CD14-positive monocyte (primary cell): ENCODE results near the gene SCAP. TPM values are rescaled to one million over a fixed set of nuclear protein-coding genes. Genes with fewer than 3 reads are reported as not detected.

Experiments
- DNase-seq, 3 donors: peaks; one replicate each; pipeline ENCODE4 v3.0.0-alpha.2; 2011 to 2022
- H2AFZ ChIP-seq: 2 replicates; pipeline ENCODE4 v1.6.0; 2012; ENCODE audit warnings: mild to moderate bottlenecking, low read depth, low read length, inconsistent platforms; ENCODE audit not compliant: insufficient read depth, poor library complexity, severe bottlenecking
- H3K27ac ChIP-seq, 2 donors: 1 replicate in 1 of 2; 2 replicates in 1 of 2; pipeline ENCODE4 v1.5.1; 2012 to 2013; ENCODE audit warnings: low read length in 2 of 2, control low read depth in 1 of 2, inconsistent platforms in 1 of 2, low read depth in 1 of 2, mild to moderate bottlenecking in 1 of 2
- H3K27me3 ChIP-seq, 2 donors: one replicate each; pipeline versions ENCODE4 v1.6.0 to v1.6.1; 2011 to 2013; ENCODE audit warnings: low read length in 2 of 2; ENCODE audit not compliant: control insufficient read depth in 2 of 2, insufficient read depth in 2 of 2
- H3K36me3 ChIP-seq, 2 donors: replicated peaks in 1 of 2; 1 replicate in 1 of 2; 2 replicates in 1 of 2; pipeline versions ENCODE4 v1.5.1 to v1.6.1; 2012 to 2013; ENCODE audit warnings: low read length in 2 of 2, control low read depth in 1 of 2, inconsistent platforms in 1 of 2, mild to moderate bottlenecking in 1 of 2; ENCODE audit not compliant: insufficient read depth in 2 of 2, control insufficient read depth in 1 of 2
- H3K4me1 ChIP-seq, 2 donors: 1 replicate in 1 of 2; 2 replicates in 1 of 2; pipeline versions ENCODE4 v1.5.1 to v1.6.1; 2012 to 2013; ENCODE audit warnings: low read length in 2 of 2, control low read depth in 1 of 2, inconsistent platforms in 1 of 2, mild to moderate bottlenecking in 1 of 2, moderate library complexity in 1 of 2; ENCODE audit not compliant: insufficient read depth in 2 of 2, control insufficient read depth in 1 of 2
- H3K4me2 ChIP-seq: replicated peaks from 2 replicates; pipeline ENCODE3; 2012; ENCODE audit warnings: low read length, moderate library complexity, mild to moderate bottlenecking; ENCODE audit not compliant: poor library complexity, severe bottlenecking; ENCODE audit errors: extremely low read depth
- H3K4me3 ChIP-seq, 3 experiments: fragments of 200-600 bp in 1 of 3; sonication (generic) in 1 of 3; replicated peaks in 1 of 3; 1 replicate in 2 of 3; 2 replicates in 1 of 3; pipeline ENCODE4 v1.5.1; 2011 to 2013; ENCODE audit warnings: low read length in 3 of 3, mild to moderate bottlenecking in 3 of 3, control low read depth in 2 of 3, low read depth in 2 of 3, inconsistent platforms in 1 of 3, moderate library complexity in 1 of 3
- H3K79me2 ChIP-seq: 2 replicates; pipeline ENCODE4 v1.6.0; 2012; ENCODE audit warnings: mild to moderate bottlenecking, control low read depth, inconsistent platforms, low read length, moderate library complexity; ENCODE audit not compliant: insufficient read depth
- H3K9ac ChIP-seq: 2 replicates; pipeline ENCODE4 v1.6.0; 2017; ENCODE audit warnings: low read length, mild to moderate bottlenecking; ENCODE audit not compliant: insufficient read depth, poor library complexity, severe bottlenecking
- H3K9me3 ChIP-seq, 2 donors: replicated peaks in 1 of 2; 1 replicate in 1 of 2; 2 replicates in 1 of 2; pipeline versions ENCODE4 v1.5.1 to v1.6.1; 2012 to 2013; ENCODE audit warnings: low read length in 2 of 2, control low read depth in 1 of 2; ENCODE audit not compliant: control insufficient read depth in 1 of 2, insufficient read depth in 1 of 2
- H4K20me1 ChIP-seq: 2 replicates; pipeline ENCODE4 v1.6.0; 2012; ENCODE audit warnings: mild to moderate bottlenecking, low read length, control low read depth, moderate library complexity; ENCODE audit not compliant: insufficient read depth
- H3K27ac Mint-ChIP-seq, 7 donors: one replicate each; pipeline ENCODE4 v1.8.0; 2020; ENCODE audit warnings: mild to moderate bottlenecking in 7 of 7, mixed read lengths in 7 of 7, moderate library complexity in 6 of 7, inconsistent platforms in 2 of 7
- H3K27me3 Mint-ChIP-seq, 3 donors: one replicate each; pipeline ENCODE4 v1.8.0; 2021 to 2022; ENCODE audit warnings: low read depth in 3 of 3, mild to moderate bottlenecking in 3 of 3, mixed read lengths in 3 of 3, moderate library complexity in 3 of 3, inconsistent platforms in 1 of 3
- H3K36me3 Mint-ChIP-seq, 2 donors: one replicate each; pipeline ENCODE4 v1.8.0; 2020; ENCODE audit warnings: mixed read lengths in 2 of 2, inconsistent platforms in 1 of 2, mild to moderate bottlenecking in 1 of 2
- H3K4me1 Mint-ChIP-seq: one replicate; pipeline ENCODE4 v1.8.0; 2020; ENCODE audit warnings: mild to moderate bottlenecking, mixed read lengths
- H3K4me3 Mint-ChIP-seq, 2 donors: one replicate each; pipeline ENCODE4 v1.8.0; 2020; ENCODE audit warnings: mild to moderate bottlenecking in 2 of 2, mixed read lengths in 2 of 2, moderate library complexity in 1 of 2
- H3K9me3 Mint-ChIP-seq, 7 donors: one replicate each; pipeline ENCODE4 v1.8.0; 2020 to 2022; ENCODE audit warnings: mixed read lengths in 7 of 7, mild to moderate bottlenecking in 6 of 7, moderate library complexity in 6 of 7, inconsistent platforms in 2 of 7
- WGBS: methylation state at CpG from one replicate; pipeline ENCODE4 v1.1.5; 2013; ENCODE audit warnings: missing lambda C conversion rate; ENCODE audit not compliant: insufficient coverage; 5-methylcytosine and 5-hydroxymethylcytosine counted together
- intact Hi-C, 2 donors: fragments of 100-400 bp; cut with micrococcal nuclease; formaldehyde crosslinking; loops; one replicate each; pipeline versions ENCODE4 v1.15.0 to v1.15.1; 2023
- polyA plus RNA-seq, 3 donors: library from polyadenylated mRNA; depleted of rRNA in 1 of 3; unstranded in 2 of 3; stranded (reverse) in 1 of 3; fragments of 300-500 nt in 2 of 3; fragments of >200 nt in 1 of 3; fragmentation: Illumina TruSeq in 2 of 3; gene quantifications; 1 replicate in 2 of 3; 2 replicates in 1 of 3; pipeline ENCODE4 v1.2.3, GENCODE V29; 2012 to 2021
- TF ChIP-seq, protein P1 (sequence below): fragments of 200-600 bp; IDR thresholded peaks from one replicate; pipeline ENCODE4 v1.8.0; 2022; ENCODE audit warnings: antibody characterized with exemption, mild to moderate bottlenecking

SCAP gene
- polyA plus RNA-seq, 3 donors: 26.3 to 27.8 (median 27.7) TPM

DNA sequence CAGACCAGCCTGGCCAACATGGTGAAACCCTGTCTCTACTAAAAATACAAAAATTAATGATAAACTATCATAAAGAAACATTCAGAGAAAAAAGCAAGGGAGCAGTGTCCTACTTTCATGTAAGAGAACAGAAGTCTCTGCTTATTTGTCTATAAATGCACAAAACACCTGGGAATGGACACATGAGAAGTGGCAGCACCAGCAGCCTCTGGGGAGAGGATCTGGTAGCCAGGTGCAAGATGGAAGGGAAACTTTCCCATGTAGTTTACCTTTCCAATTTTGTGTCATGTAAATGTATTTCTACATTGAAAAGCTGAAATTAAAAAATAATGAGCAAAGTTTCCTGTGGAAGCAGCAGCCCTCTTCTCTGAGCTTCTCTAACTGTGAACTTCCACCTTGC is 18.8 kb downstream of the SCAP start:
- H3K79me2 ChIP-seq: peaks cover 89% of the 10 kb centered on the region
- H3K27ac ChIP-seq: no peak overlapping the region
- H3K4me1 ChIP-seq: peaks cover 5 to 11% of the 10 kb centered on the region in 2 donors
- intact Hi-C loops: no loop called here
- H3K9me3 ChIP-seq: peaks cover 6 to 14% of the 10 kb centered on the region in 2 donors
- H3K9ac ChIP-seq: no peak overlapping the region
- Mint-ChIP-seq H3K27ac (peak overlapping the region in 1 of 7 donors; percentile 66), H3K4me3 (no peak overlapping the region), H3K4me1 (peaks cover 17% of the 10 kb centered on the region), H3K36me3 (peaks cover 8 to 14% of the 10 kb centered on the region in 2 donors), H3K27me3 (no peaks in the 10 kb centered on the region), H3K9me3 (peaks cover 12 to 20% (median 15%) of the 10 kb centered on the region in 7 donors)
- no peak overlapping the region for H3K4me2 ChIP-seq
- H3K36me3 ChIP-seq: no peaks in the 10 kb centered on the region
- no peak overlapping the region for H3K4me3 ChIP-seq
- DNase-seq: no peak
- H2AFZ ChIP-seq: no peak overlapping the region
- H4K20me1 ChIP-seq: peaks cover 81% of the 10 kb centered on the region
- TF ChIP-seq, protein P1, sequence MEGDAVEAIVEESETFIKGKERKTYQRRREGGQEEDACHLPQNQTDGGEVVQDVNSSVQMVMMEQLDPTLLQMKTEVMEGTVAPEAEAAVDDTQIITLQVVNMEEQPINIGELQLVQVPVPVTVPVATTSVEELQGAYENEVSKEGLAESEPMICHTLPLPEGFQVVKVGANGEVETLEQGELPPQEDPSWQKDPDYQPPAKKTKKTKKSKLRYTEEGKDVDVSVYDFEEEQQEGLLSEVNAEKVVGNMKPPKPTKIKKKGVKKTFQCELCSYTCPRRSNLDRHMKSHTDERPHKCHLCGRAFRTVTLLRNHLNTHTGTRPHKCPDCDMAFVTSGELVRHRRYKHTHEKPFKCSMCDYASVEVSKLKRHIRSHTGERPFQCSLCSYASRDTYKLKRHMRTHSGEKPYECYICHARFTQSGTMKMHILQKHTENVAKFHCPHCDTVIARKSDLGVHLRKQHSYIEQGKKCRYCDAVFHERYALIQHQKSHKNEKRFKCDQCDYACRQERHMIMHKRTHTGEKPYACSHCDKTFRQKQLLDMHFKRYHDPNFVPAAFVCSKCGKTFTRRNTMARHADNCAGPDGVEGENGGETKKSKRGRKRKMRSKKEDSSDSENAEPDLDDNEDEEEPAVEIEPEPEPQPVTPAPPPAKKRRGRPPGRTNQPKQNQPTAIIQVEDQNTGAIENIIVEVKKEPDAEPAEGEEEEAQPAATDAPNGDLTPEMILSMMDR: no peak
- H3K27me3 ChIP-seq: no peaks in the 10 kb centered on the region

DNA sequence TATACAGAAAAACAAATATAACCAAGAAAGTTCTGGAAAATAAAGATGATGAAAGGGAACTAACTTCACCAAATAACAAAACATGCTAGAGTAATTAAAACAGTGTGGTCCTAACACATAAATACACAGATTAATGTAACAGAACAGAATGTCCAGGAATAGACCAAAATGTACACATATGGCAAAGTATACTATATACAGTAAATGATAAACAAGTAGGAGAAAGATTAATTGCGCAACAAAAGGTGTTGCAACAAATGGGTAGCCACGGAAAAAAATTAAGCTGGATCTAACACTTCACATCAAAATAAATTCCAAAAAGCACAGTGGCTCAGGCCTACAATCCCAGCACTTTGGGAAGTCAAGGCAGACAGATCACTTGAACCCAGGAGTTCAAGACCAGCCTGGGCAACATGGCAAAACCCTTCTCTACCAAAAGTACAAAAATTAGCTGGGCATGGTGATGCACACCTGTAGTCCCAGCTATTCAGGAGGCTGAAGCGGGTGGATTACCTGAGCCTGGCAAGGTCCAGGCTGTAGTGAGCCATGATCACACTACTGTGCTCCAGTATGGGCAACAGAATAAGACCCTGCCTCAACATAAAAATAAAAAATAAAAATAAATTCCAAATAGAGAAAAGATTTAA is 19.8 kb downstream of the SCAP start:
- Histone ChIP-seq H3K79me2 (peaks cover 85% of the 10 kb centered on the region), H3K36me3 (no peaks in the 10 kb centered on the region), H3K4me1 (peaks cover 5 to 11% of the 10 kb centered on the region in 2 donors), H4K20me1 (peaks cover 77% of the 10 kb centered on the region), H3K9me3 (peaks cover 6 to 13% of the 10 kb centered on the region in 2 donors), H2AFZ (no peak overlapping the region), H3K27ac (no peak overlapping the region), H3K9ac (no peak overlapping the region), H3K4me2 (no peak overlapping the region), H3K27me3 (no peaks in the 10 kb centered on the region), H3K4me3 (no peak overlapping the region)
- 0% methylated on average over 1 of the region's 3 CpGs for WGBS
- peak in 2 of 3 donors; percentile 20 to 29 for DNase-seq
- H3K4me3 Mint-ChIP-seq: no peak overlapping the region
- H3K27ac Mint-ChIP-seq: peak overlapping the region in 1 of 7 donors; percentile 23
- H3K36me3 Mint-ChIP-seq: peaks cover 8 to 14% of the 10 kb centered on the region in 2 donors
- H3K27me3 Mint-ChIP-seq: no peaks in the 10 kb centered on the region
- intact Hi-C loops: no loop called here
- TF ChIP-seq, protein P1: no peak
- peaks cover 12 to 21% (median 15%) of the 10 kb centered on the region in 7 donors for H3K9me3 Mint-ChIP-seq
- peaks cover 20% of the 10 kb centered on the region for H3K4me1 Mint-ChIP-seq
